ENCODE results near the gene HIP1. TPM values are rescaled to one million over a fixed set of nuclear protein-coding genes. Genes with fewer than 3 reads are reported as not detected.

HIP1 gene
- total RNA-seq = 1 to 10 TPM; 1.4 to 1.8 TPM

DNA sequence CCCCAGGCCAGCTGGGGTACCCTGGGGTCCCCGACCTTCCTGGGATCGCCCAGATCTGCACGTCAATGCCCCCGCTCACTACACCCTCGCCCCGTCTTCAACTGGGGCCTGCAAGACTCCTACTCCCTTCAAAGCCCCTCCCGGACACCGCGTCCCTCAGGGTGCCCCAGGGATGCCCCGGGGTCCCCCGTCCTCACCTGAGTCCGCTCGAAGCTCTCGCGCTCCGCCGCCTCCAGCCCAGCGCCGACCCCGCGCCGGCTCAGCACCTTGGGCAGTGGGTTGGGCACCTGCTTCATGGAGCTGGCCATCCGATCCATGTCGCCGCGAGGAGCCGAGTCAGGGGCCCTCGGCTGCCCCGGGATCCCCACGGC, at the start of gene HIP1:
Gene HIP1, minus strand, starts transcription at position 338 of the 371 bp plus-strand sequence. Its CDS starts 21 bp downstream, at position 317.

DNA sequence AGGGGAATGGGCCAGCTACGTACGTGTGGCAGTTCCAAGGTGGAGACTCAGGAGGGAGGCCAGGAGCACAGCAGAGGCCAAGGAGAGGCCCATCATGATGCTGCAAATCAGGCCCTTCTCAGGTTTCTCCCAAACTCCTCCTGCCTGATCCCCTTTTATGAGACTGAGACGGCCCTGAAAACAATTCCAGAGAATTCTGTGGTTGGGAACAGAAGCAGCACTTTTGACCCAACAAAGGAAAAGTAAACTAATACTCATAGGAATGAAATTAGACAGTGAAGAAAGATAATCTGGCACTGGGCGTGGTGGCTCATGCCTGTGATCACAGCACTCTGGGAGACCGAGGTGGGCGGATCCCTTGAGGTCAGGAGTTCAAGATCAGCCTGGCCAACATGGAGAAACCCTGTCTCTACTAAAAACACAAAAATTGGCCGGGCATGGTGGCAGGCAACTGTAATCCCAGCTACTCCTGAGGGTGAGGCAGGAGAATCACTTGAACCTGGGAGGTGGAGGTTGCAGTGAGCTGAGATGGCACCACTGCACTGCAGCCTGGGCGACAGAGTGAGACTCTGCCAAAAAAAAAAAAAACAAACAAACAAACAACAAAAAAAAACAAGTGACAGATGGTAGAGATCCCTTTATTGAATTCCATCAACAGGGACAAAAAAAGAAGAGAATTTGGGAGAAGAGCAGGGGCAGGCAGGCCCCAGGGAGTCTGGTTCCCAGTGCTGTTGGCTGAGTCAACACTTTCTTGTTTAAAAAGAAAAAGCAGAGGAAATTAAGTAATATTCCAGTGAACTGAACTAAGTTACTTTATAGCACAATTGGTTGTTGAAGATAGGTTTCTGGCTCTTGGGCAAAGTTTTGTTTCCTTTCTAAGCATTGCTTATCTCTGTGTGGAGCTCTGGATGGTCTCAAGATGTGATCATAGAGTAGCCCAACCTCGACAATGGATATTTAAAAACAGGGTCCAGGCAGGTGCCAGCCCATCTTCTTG, 33.6 kb upstream of the HIP1 start, which contains the start of gene CCL26:
Gene CCL26, minus strand, starts transcription at position 131 of the 997 bp plus-strand sequence. Its CDS starts 35 bp downstream, at position 96.

DNA sequence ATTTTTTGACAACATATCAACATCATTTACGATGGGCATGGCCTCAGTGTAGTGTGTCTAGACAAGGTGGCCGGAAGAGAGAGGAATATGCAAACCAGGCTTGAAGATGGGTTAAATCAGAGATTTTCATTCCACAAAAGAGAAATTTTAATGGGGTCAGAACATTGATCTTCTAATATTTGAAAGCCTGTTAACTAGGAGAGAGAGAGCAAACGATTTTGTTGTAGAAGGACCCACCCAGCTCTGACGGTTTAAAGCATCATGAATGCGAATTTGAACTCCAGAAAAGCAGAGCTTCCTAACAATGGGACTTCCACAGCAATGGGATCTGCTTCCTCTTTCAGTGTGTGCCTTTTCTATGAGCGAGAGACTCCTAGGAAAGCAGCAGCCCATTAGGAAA, 246.7 kb downstream of the HIP1 start, which contains the start of gene SPDYE5:
Gene SPDYE5, plus strand, starts transcription at position 301 of the 400 bp plus-strand sequence. CDS start 1,728 bp downstream, outside the sequence.

DNA sequence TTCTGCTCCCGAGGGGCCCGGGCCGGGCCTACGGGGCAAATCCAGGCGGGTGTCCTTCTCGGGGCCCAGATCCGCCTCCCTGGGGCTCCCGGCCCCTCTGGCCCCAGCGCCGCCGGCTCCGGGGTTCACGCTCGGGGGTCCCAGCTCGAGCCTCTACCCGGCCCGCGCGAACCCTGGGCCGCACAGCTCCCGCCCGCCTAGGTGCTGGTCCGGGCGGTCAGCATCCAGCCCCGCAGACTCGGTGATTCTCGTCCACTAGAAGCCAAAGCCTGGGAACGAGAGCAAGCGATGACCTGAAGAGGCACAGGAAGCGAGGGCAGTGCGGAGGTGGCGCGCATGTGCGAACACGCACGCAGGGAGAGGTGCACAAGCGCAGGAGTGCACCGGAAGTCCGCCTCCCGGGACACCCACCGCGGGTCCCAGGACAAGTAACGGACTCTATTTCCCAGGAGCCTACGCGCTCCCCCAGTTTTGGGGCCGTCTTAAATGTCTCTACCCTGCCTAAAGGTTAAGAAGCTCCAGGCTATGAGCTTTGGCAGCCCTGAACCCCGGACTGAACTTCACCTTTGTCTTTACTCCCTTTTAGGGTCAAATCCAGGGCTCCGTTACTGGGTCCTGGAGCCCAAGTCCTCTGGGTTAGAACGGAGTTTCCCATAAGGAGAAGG, 252.6 kb downstream of the HIP1 start, which contains the start of gene POM121C:
Gene POM121C, minus strand, starts transcription at position 321 of the 665 bp plus-strand sequence. CDS start 44,803 bp downstream, outside the sequence.

Other genes with a start within 250 kb of the HIP1 start
- under 1 TPM; 0.13 to 0.17 TPM for gene SPDYE5, start 246.6 kb downstream of the HIP1 start, total RNA-seq
- not detected for gene CCL26, start 33.3 kb upstream of the HIP1 start, total RNA-seq
- not detected for gene CCL24, start 74.9 kb upstream of the HIP1 start, total RNA-seq
- gene RHBDD2, start 140.1 kb upstream of the HIP1 start, total RNA-seq = 10 to 100 TPM; 25.0 to 25.5 TPM
- gene POR, start 176.2 kb upstream of the HIP1 start, total RNA-seq = 10 to 100 TPM; 44.0 to 44.6 TPM